Testis (tissue), 2 donors: Measurements from ENCODE around the gene LTBP1.

ENCODE experiments used
- CTCF ChIP-seq, 3 experiments: fragments of 450-650 bp in 2 of 3; fragments of 200-600 bp in 1 of 3; sonication (generic) in 1 of 3; IDR thresholded peaks; one replicate each; pipeline ENCODE4 v1.5.1; 2016 to 2019; ENCODE audit warnings: antibody characterized with exemption in 3 of 3, mild to moderate bottlenecking in 2 of 3, moderate library complexity in 1 of 3
- POLR2A ChIP-seq: fragments of 450-650 bp; IDR thresholded peaks from one replicate; pipeline ENCODE4 v1.6.1; 2017; ENCODE audit warnings: antibody characterized with exemption, mild to moderate bottlenecking, moderate library complexity

- TF ChIP-seq POLR2A (no peak), CTCF (IDR thresholded peaks at IDR 0.05) (no peak)
Observed at GRCh38 chr2:33273479-33273878, 326.7 kb downstream of the LTBP1 start.
